B cell (primary cell): ENCODE data around the gene NYAP2. TPM values are rescaled to one million over a fixed set of nuclear protein-coding genes. Genes with fewer than 3 reads are reported as not detected.

Experiments
- ATAC-seq: fragments of 200-7000 bp; cut with Tn5 transposase; one replicate; pipeline ENCODE4 v1.10.0; 2021; ENCODE audit warnings: low read depth, mild to moderate bottlenecking, moderate number of reproducible peaks, moderate library complexity
- CTCF ChIA-PET: fragments of 350-600 bp; sonication (Branson Sonifier 250); formaldehyde crosslinking; loops from one replicate; lab custom pipeline; 2021; ENCODE audit warnings: antibody characterized with exemption, inconsistent platforms; lab: Charles Lee
- POLR2A ChIA-PET: fragments of 350-600 bp; sonication (Branson Sonifier 250); formaldehyde crosslinking; loops from one replicate; lab custom pipeline; 2021; ENCODE audit warnings: antibody characterized with exemption; lab: Charles Lee
- DNase-seq: peaks from one replicate; pipeline ENCODE4 v3.0.0; 2013
- H2AFZ ChIP-seq: 2 replicates; pipeline ENCODE4 v1.6.1; 2012; ENCODE audit warnings: mild to moderate bottlenecking, low read depth, low read length; ENCODE audit not compliant: insufficient read depth, poor library complexity, severe bottlenecking
- H3K27ac ChIP-seq, 2 donors: 1 replicate in 1 of 2; 2 replicates in 1 of 2; pipeline ENCODE4 v1.5.1; 2012 to 2013; ENCODE audit warnings: low read length in 2 of 2, mild to moderate bottlenecking in 2 of 2, moderate library complexity in 1 of 2
- H3K27me3 ChIP-seq, 4 experiments: fragments of 200-600 bp in 1 of 4; sonication (generic) in 1 of 4; replicated peaks in 1 of 4; 1 replicate in 2 of 4; 2 replicates in 2 of 4; pipeline versions ENCODE4 v1.6.1 to v1.7.0; 2013 to 2016; ENCODE audit warnings: low read length in 3 of 4, mild to moderate bottlenecking in 2 of 4, mixed read lengths in 1 of 4, moderate library complexity in 1 of 4; ENCODE audit not compliant: insufficient read depth in 4 of 4, control insufficient read depth in 3 of 4; ENCODE audit errors: control extremely low read depth in 1 of 4
- H3K36me3 ChIP-seq, 2 experiments: replicated peaks in 1 of 2; 1 replicate in 1 of 2; 2 replicates in 1 of 2; pipeline versions ENCODE4 v1.6.1 to v1.7.1; 2013; ENCODE audit warnings: low read length in 1 of 2; ENCODE audit not compliant: insufficient read depth in 2 of 2, control insufficient read depth in 1 of 2; ENCODE audit errors: control extremely low read depth in 1 of 2, extremely low read depth in 1 of 2
- H3K4me1 ChIP-seq, 2 donors: fragments of 200-600 bp in 1 of 2; sonication (generic) in 1 of 2; 1 replicate in 1 of 2; 2 replicates in 1 of 2; pipeline versions ENCODE4 v1.5.1 to v1.6.1; 2013 to 2017; ENCODE audit warnings: low read length in 2 of 2; ENCODE audit not compliant: control insufficient read depth in 2 of 2, insufficient read depth in 2 of 2
- H3K4me2 ChIP-seq: replicated peaks from 2 replicates; pipeline ENCODE3; 2012; ENCODE audit warnings: mild to moderate bottlenecking, low read depth, low read length; ENCODE audit not compliant: poor library complexity, severe bottlenecking
- H3K4me3 ChIP-seq, 5 experiments: fragments of 200-600 bp in 1 of 5; sonication (generic) in 1 of 5; 1 replicate in 3 of 5; 2 replicates in 2 of 5; pipeline versions ENCODE4 v1.5.1 to v1.7.0; 2011 to 2016; ENCODE audit warnings: low read length in 4 of 5, mild to moderate bottlenecking in 4 of 5, low read depth in 2 of 5, control low read depth in 1 of 5, moderate library complexity in 1 of 5; ENCODE audit not compliant: insufficient read depth in 1 of 5; ENCODE audit errors: control extremely low read depth in 1 of 5, extremely low read depth in 1 of 5
- H3K79me2 ChIP-seq: fragments of 200-600 bp; sonication (generic); one replicate; pipeline ENCODE4 v1.6.0; 2016; ENCODE audit warnings: low read length; ENCODE audit not compliant: control insufficient read depth, insufficient read depth
- H3K9ac ChIP-seq: fragments of 200-600 bp; sonication (generic); 2 replicates; pipeline ENCODE4 v1.6.1; 2017; ENCODE audit warnings: mild to moderate bottlenecking, low read length, moderate library complexity
- H3K9me3 ChIP-seq, 3 donors: one replicate each; pipeline versions ENCODE4 v1.6.1 to v1.7.1; 2013; ENCODE audit warnings: low read length in 2 of 3; ENCODE audit not compliant: control insufficient read depth in 2 of 3, insufficient read depth in 1 of 3; ENCODE audit errors: control extremely low read depth in 1 of 3
- H4K20me1 ChIP-seq: 2 replicates; pipeline ENCODE4 v1.6.0; 2012; ENCODE audit warnings: mild to moderate bottlenecking, low read length; ENCODE audit not compliant: insufficient read depth, control insufficient read depth, poor library complexity, severe bottlenecking
- H3K27ac Mint-ChIP-seq: one replicate; pipeline ENCODE4 v1.8.0; 2021; ENCODE audit warnings: mixed read lengths
- H3K27me3 Mint-ChIP-seq: one replicate; pipeline ENCODE4 v1.8.0; 2021; ENCODE audit warnings: mixed read lengths
- H3K4me1 Mint-ChIP-seq: one replicate; pipeline ENCODE4 v1.8.0; 2021; ENCODE audit warnings: mixed read lengths
- H3K4me3 Mint-ChIP-seq: one replicate; pipeline ENCODE4 v1.8.0; 2021; ENCODE audit warnings: mixed read lengths
- H3K9me3 Mint-ChIP-seq: one replicate; pipeline ENCODE4 v1.8.0; 2022; ENCODE audit warnings: mixed read lengths; ENCODE audit not compliant: insufficient read depth
- EZH2 ChIP-seq: IDR thresholded peaks from 2 replicates; pipeline ENCODE4 v1.6.1; 2012; ENCODE audit warnings: borderline replicate concordance, low read depth, mild to moderate bottlenecking, moderate library complexity, low read length; ENCODE audit not compliant: insufficient read depth, poor library complexity, severe bottlenecking
- WGBS: methylation state at CpG from one replicate; pipeline ENCODE4 v1.1.5; 2013; ENCODE audit warnings: missing lambda C conversion rate; ENCODE audit not compliant: insufficient coverage; 5-methylcytosine and 5-hydroxymethylcytosine counted together
- intact Hi-C: fragments of 100-400 bp; cut with micrococcal nuclease; formaldehyde crosslinking; loops from one replicate; pipeline ENCODE4 v1.10.0; 2022
- polyA plus RNA-seq: library from polyadenylated mRNA; depleted of rRNA; stranded (reverse); fragments of >200 nt; gene quantifications from 2 replicates; pipeline ENCODE4 v1.2.3, GENCODE V29; 2012
- total RNA-seq, 2 donors: library from RNA; stranded (reverse); fragments of 120-200 nt in 1 of 2; gene quantifications; 1 replicate in 1 of 2; 2 replicates in 1 of 2; pipeline versions ENCODE4 v1.2.3 to v1.2.4, GENCODE V29; 2013 to 2022
- TF ChIP-seq, protein P1 (sequence below): fragments of 200-600 bp; IDR thresholded peaks from one replicate; pipeline ENCODE4 v1.8.0; 2022; ENCODE audit warnings: antibody characterized with exemption, mild to moderate bottlenecking

NYAP2 gene
- total and polyA plus RNA-seq, 2 donors (not counting 1 experiment from before 2014, with no cell fraction given), result 0.12 to 0.17 TPM

DNA sequence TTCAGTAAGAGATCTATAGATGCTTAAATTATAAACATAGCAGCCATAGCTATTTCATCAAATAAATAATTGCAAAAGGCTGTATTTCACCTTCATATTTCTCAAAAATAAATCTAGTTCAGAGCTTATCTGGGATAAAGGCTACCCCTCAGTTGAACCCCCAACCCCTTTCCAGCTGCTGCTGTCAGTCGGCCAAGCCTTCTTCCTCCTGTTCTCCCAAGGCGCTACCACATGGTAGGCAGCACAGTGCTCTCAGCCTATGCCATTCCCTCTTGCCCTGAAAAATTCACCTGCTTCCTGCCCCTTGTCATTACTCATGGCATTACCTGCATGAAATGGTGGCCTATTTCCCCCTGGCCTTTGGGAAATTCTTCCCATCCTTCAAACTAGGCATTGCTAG, 136.5 kb downstream of the NYAP2 start:
- Histone ChIP-seq H3K9ac (no peak overlapping the region), H3K4me3 (no peak overlapping the region), H3K4me2 (no peak overlapping the region), H3K79me2 (no peaks in the 10 kb centered on the region), H3K9me3 (peaks cover 0 to 7% (median 0%) of the 10 kb centered on the region in 3 donors), H3K27me3 (no peaks in the 10 kb centered on the region), H3K36me3 (no peaks in the 10 kb centered on the region), H2AFZ (no peak overlapping the region), H4K20me1 (no peaks in the 10 kb centered on the region), H3K4me1 (no peaks in the 10 kb centered on the region), H3K27ac (no peak overlapping the region)
- TF ChIP-seq, protein P1, sequence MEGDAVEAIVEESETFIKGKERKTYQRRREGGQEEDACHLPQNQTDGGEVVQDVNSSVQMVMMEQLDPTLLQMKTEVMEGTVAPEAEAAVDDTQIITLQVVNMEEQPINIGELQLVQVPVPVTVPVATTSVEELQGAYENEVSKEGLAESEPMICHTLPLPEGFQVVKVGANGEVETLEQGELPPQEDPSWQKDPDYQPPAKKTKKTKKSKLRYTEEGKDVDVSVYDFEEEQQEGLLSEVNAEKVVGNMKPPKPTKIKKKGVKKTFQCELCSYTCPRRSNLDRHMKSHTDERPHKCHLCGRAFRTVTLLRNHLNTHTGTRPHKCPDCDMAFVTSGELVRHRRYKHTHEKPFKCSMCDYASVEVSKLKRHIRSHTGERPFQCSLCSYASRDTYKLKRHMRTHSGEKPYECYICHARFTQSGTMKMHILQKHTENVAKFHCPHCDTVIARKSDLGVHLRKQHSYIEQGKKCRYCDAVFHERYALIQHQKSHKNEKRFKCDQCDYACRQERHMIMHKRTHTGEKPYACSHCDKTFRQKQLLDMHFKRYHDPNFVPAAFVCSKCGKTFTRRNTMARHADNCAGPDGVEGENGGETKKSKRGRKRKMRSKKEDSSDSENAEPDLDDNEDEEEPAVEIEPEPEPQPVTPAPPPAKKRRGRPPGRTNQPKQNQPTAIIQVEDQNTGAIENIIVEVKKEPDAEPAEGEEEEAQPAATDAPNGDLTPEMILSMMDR, result no peak
- no peak for TF ChIP-seq EZH2
- no peak overlapping the region for H3K27ac Mint-ChIP-seq
- intact Hi-C loops, result no loop called here
- ChIA-PET CTCF (interaction anchor here (0.6 kb wide), 1 partner anchor 129 kb away, joined by 4 read pairs; no protein-coding TSS in a partner anchor), POLR2A (no interaction called here)
- no peak overlapping the region for H3K4me3 Mint-ChIP-seq
- peaks cover 4% of the 10 kb centered on the region for H3K9me3 Mint-ChIP-seq
- ATAC-seq, result no peak
- 93% methylated on average over 2 of the region's 2 CpGs for WGBS
- no peak for DNase-seq
- no peaks in the 10 kb centered on the region for H3K27me3 Mint-ChIP-seq
- H3K4me1 Mint-ChIP-seq, result no peaks in the 10 kb centered on the region

DNA sequence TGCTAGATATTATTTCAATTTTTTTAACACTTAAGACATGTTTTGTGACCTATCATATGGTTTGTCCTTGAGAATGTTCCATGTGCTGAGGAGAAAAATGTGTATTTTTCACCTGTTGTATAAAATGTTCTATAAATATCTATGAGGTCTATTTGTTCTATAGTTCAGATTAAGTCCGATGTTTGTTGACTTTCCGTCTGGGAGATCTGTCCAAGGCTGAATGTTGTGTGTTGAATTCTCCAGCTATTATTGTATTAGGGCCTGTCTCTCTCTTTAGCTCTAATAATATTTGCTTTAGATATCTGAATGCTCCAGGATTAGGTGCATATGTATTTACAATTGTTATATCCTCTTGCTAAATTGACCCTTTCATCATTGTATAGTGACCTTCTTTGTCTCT, 144.1 kb downstream of the NYAP2 start:
- H3K9ac ChIP-seq, result no peak overlapping the region
- H3K27me3 ChIP-seq, result no peaks in the 10 kb centered on the region
- no peak overlapping the region for H3K4me3 ChIP-seq
- no peaks in the 10 kb centered on the region for H4K20me1 ChIP-seq
- H3K4me1 ChIP-seq, result no peaks in the 10 kb centered on the region
- H2AFZ ChIP-seq, result no peak overlapping the region
- no peak overlapping the region for H3K4me3 Mint-ChIP-seq
- intact Hi-C loops, result no loop called here
- WGBS, result no CpG with 5 or more reads among the region's 2 CpGs
- H3K4me2 ChIP-seq, result no peak overlapping the region
- no peaks in the 10 kb centered on the region for H3K79me2 ChIP-seq
- H3K27ac Mint-ChIP-seq, result no peak overlapping the region
- CTCF ChIA-PET, result no interaction called here
- peaks cover 6% of the 10 kb centered on the region for H3K27me3 Mint-ChIP-seq
- TF ChIP-seq, protein P1, result no peak
- TF ChIP-seq EZH2, result no peak
- ATAC-seq (no peak), DNase-seq (no peak)
- POLR2A ChIA-PET, result no interaction called here
- peaks cover 8% of the 10 kb centered on the region for H3K9me3 Mint-ChIP-seq
- H3K27ac ChIP-seq, result no peak overlapping the region
- no peaks in the 10 kb centered on the region for H3K36me3 ChIP-seq
- no peaks in the 10 kb centered on the region for H3K4me1 Mint-ChIP-seq
- no peaks in the 10 kb centered on the region for H3K9me3 ChIP-seq
